HG02759 (cell line): Measurements from ENCODE around the gene JAGN1.
"Not testable (repeated sequence)": the region's sequence is repeated elsewhere in the genome, so short reads cannot be mapped to it uniquely, and the experiment has no call there.

ENCODE experiments used
- ATAC-seq: cut with Tn5 transposase; IDR thresholded peaks from one replicate; pipeline ENCODE4 v1.9.1; 2021; ENCODE audit warnings: mild to moderate bottlenecking, moderate library complexity; ENCODE audit not compliant: unreplicated experiment

Gene JAGN1

GRCh38 chr3:9890249-9891071 lies at the start of gene JAGN1:
TSS of gene JAGN1 (plus strand) at chr3:9890610. CDS start at chr3:9890723, 113 bp downstream.
- ATAC-seq = peak; percentile 85

GRCh38 chr3:9841015-9841414 lies 49.4 kb upstream of the JAGN1 start:
- no peak for ATAC-seq

DNA sequence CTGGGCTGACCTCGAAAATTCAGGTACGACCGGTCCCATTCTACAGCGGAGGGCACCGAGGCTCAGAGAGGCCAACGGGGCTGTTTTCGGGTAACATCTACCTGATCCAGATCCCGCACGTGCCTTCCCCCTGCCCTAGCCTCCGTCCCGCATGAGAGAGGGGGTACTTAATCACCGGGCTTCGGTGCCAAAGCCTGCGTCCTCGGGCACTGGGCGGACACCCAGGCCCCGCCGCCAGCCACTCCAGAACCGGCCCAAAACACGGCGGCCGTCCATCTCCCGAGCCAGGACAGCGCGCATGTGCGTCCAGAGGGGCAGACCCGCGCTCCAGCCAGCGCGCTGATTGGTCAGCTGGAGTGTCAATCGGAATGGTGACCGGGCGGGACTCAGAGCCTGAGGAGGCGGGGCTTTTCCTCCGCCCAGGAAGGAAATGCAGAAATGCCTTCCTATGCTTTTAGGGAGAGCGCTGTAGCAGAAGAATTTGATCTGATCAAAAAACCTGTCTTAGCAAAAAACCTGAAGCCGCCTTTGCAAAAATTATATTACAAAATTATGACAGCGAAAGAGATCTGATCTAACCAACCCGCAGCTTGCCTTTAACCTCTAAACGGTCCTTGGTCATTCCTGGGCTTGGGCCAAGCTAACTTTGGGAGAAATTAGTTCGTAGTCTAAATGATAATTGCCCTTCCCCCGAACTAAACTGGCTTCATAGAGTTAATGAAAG lies 46.5 kb upstream of the JAGN1 start, which contains the start of gene RPUSD3:
Gene RPUSD3, minus strand, starts transcription at position 294 of the 724 bp plus-strand sequence. Its CDS starts 18 bp downstream, at position 276.
- ATAC-seq = peak; percentile 97

DNA sequence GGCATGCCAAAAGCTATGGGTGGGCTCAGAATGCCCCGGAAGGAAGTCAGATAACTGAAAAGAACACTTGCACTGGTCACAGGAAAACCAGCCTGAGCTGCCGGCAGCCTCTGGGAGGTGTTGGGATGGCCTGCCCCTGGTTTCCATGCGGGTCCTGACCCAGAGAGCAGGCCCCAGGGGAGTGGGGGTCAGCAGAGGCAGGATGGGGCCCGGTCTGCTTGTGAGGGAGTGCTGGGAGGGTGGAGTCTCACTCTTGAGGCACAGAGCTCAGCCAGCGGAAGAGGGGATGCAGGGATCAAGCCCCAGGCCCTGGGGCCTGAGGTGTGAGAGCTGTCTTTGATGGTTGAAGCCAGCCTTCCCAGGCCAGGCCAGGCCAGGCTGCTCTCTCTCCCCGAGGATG lies 44.2 kb upstream of the JAGN1 start:
- ATAC-seq = no peak

DNA sequence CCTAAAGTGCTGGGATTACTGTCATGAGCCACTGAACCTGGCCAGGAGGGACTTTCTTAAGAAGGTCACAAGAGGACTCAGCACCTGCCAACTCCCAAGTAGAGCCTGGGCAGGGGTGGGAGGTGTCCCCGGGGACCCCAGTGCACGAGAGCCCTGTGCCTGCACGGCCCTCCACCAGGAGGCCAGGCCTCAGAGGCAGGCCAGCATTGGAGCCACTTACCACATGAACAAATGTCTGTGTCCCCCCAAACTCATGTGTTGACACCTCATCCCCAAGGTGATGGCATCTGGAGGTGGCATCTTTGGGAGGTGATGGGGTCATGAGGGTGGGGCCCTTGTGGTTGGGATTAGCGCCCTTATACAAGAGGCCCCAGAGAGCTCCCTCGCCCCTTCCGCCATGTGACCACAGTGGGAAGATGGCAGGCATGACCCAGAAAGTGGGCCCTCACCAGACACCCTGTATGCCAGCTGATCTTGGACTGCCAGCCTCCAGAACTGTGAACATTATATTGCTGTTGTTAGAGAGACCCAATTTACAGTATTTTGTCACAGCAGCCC lies 43.4 kb upstream of the JAGN1 start:
- no peak for ATAC-seq

DNA sequence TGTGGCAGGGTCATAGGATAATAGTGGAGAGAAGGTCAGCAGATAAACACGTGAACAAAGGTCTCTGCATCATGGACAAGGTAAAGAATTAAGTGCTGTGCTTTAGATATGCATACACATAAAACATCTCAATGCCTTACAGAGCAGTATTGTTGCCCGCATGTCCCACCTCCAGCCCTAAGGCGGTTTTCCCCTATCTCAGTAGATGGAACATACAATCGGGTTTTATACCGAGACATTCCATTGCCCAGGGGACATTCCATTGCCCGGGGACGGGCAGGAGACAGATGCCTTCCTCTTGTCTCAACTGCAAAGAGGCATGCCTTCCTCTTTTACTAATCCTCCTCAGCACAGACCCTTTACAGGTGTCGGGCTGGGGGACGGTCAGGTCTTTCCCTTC lies 42.5 kb upstream of the JAGN1 start:
- ATAC-seq = not testable (repeated sequence)

GRCh38 chr3:9848860-9849259 lies 41.5 kb upstream of the JAGN1 start:
- ATAC-seq = not testable (repeated sequence)

- not testable (repeated sequence) for ATAC-seq
These were observed 39.0 kb upstream of the JAGN1 start for GRCh38 chr3:9851383-9851782.

DNA sequence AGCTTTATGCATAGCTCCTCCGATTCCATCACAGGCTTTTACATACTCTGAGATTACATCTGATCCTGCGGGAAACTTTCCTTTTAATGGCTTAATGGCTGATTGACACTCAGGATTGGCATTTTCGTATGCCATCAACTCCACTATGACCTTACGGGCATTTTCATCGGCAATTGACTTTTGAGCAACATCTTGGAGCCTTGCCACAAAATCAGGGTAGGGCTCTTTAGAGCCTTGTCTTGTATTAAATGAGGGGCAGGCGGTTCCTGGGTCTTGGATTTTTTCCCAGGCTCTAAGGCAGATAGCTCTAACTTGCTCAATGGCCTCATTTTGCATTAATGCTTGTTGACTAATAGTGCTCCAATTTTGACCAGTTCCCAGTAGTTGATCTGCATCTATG lies 38.5 kb upstream of the JAGN1 start:
- ATAC-seq = not testable (repeated sequence)

DNA sequence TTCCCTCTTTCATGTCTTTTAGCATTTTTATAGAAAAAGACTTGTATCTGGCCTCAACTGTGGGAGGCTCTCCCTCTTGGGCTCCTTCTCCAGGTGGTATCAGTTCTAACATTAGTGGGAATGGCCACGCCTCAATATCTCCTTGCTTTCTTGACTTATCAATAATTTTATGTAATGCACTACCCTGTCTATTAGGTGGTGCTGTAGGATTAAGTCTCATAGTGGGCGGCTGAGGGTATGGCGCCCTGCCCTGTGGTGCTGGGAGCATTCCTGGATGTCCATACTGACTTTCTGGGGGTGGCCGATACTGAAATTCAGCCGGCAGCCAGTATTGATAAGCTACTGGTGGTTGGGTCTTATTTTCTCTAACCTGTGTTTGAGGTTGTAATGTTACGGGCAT lies 37.9 kb upstream of the JAGN1 start:
- ATAC-seq = no peak

DNA sequence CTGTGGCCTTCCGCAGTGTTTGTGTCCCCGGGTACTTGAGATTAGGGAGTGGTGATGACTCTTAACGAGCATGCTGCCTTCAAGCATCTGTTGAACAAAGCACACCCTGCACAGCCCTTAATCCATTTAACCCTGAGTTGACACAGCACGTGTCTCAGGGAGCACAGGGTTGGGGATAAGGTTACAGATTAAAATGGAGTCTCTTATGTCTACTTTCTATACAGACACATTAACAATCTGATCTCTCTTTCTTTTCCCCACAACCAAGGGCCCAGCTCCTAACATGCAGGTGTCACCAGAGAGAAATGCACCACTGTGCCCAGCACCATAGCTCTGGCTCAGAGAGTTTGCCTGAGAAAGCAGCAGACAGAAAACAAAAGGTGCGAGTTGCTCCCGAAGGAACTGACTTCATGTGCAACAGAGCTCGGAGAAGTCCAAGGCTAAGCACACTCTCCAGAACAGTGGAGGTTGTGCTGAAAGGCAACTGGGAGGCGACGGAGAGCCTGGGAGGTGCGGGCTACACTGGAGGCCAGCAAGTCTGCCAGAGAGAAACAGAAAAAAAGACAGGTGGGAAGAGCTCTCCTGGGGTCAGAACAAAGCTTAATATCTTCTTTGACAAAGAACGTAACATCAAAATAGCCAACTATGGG lies 36.0 kb upstream of the JAGN1 start:
- ATAC-seq = not testable (repeated sequence)

- no peak for ATAC-seq
These were observed 34.8 kb upstream of the JAGN1 start for GRCh38 chr3:9855594-9855993.

DNA sequence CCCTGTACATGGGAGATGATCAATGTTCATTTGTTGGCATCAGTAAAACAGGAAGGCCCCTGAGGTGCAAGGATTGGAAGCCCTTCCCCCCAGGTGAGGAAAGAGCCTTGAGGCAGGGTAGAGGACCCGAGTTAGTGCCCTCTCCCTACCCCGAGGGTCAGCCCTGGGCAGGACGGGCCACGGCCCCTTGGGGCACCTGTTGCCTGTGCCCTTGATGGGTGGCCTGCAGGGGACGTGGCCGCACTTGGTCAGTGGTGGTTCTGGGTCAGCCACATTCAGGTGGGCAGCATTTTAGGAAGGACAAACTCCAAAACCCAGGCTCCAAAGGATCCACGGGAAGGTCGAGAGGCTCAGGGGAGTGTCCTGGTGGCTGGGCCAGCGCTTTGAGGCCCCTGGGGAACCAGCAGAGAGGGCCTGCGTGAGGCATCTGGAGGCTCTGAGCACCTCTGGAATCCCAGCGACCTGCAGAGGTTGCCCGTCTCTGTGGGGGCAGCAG lies 30.8 kb upstream of the JAGN1 start:
- ATAC-seq = no peak

DNA sequence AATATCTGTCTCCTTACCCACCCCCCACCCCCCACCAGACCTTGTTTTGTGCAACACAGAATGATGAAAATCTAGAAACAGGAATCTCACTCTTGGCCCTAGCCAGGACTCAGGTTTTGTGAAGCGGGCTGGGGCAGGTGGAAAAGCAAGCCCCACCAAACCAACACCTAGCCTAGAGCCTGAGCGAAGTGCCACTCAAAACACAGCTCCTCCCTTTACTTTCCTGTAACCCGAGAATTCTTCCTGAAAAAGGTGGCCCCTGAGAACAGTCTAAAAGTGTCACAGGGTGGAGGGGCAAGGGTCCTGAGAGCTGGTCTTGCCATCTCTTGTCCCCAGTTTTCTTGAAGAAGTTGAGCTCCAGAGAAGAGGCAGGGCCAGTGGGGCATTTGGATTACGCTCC lies 29.2 kb upstream of the JAGN1 start:
- no peak for ATAC-seq

DNA sequence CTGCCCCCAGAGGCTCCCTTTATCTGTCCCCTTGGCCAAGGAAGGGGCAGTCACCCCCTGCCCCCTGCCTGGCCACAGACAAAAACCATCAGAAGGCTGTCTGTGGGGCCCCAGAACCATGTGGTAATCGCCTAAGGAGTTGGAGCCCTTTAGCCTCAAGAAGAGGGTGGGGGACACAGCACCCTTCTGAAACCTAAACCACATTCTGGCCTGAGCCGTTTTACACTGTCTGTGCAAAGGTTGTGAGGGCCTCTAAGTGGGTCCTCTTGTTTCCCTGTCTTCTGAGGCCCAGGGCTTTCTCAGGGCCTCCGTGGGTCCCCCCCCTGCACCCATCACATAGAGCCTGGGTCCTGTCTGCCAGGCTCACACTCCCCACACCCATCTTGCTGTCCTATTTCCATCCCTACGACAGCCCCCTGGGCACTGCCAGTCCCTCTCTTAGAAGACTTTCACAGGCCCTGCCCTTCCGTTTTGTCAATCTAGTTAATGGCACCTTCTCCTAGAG lies 28.7 kb upstream of the JAGN1 start:
- ATAC-seq = no peak

DNA sequence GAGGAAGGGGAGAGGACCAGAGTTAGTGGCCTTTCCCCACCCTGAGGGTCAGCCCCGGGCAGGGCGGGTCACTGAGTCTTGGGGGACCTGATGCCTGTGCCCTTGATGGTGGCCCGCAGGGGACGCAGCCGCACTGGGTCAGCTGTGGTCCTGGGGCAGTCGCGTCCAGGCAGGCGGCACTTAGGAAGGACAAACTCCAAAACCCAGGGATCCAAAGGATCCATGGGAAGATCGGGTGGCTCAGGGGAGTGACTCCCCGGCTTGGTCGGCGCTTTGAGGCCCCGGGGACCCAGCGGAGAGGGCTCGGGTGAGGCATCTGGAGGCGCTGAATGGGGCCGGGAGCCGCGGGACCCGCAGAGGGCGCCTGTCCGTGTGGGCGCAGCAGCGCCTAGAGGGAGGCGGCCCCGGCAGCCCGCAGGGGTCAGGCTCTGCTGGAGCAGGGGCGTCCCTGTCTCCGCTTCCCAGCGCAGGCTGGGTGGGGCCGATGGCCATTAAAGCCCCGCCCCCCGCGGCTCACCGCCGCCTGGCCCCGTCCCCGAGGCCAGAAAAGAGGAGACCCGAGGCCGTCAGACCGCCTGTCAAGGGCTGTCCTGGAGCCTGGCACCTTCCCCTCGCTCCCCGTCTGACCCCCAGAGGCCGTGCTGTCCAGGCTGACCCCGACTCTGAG lies 27.9 kb upstream of the JAGN1 start:
- ATAC-seq = no peak

GRCh38 chr3:9863058-9863772 lies 27.2 kb upstream of the JAGN1 start:
- ATAC-seq = no peak

- ATAC-seq = no peak
These were observed 26.0 kb upstream of the JAGN1 start for GRCh38 chr3:9864200-9864927.

- not testable (repeated sequence) for ATAC-seq
These were observed 25.2 kb upstream of the JAGN1 start for GRCh38 chr3:9865125-9865637.
